ENCODE measurements around the gene MGST3. TPM values are rescaled to one million over a fixed set of nuclear protein-coding genes. Genes with fewer than 3 reads are reported as not detected.

Gene MGST3
- total and polyA plus RNA-seq, 7 experiments from 2014 or later, result 21.4 to 119 (median 54.9) TPM

- Mint-ChIP-seq H3K9me3 (no peaks in the 10 kb centered on the region), H3K27me3 (peaks cover 0 to 15% (median 0%) of the 10 kb centered on the region in 5 donors), H3K27ac (no peak overlapping the region), H3K4me1 (peaks cover 11 to 35% (median 20%) of the 10 kb centered on the region in 7 donors), H3K4me3 (no peak overlapping the region), H3K36me3 (peaks cover 0 to 13% (median 5%) of the 10 kb centered on the region in 5 donors)
- intact Hi-C loops (cut with micrococcal nuclease), result loop anchor here in 1 of 2 donors (5.0 kb wide), 2 partner anchors 50 to 1205 kb away; partner anchors contain the start of gene POGK
- DNase-seq (peak in 1 of 9 donors; percentile 0), ATAC-seq (no peak)
- H3K9me3 ChIP-seq (ENCODE audit: control insufficient read depth in 2 of 3, low read length in 3 of 3), result no peaks in the 10 kb centered on the region
- POLR2A ChIA-PET, result interaction anchor here (0.7 to 2.7 kb wide), 4 partner anchors 31 to 137 kb away, joined by 4 to 13 read pairs (median 6); partner anchors contain the start of genes ALDH9A1 and TMCO1
- H3K4me3 ChIP-seq (ENCODE audit: low read length), result peak overlapping the region; percentile 91
- H3K4me1 ChIP-seq (ENCODE audit: control insufficient read depth in 2 of 2, insufficient read depth in 2 of 2, low read length in 2 of 2), result peaks cover 16 to 18% of the 10 kb centered on the region in 2 donors
- H3K27me3 ChIP-seq (ENCODE audit: control insufficient read depth in 2 of 2, insufficient read depth in 2 of 2, low read length in 2 of 2), result no peaks in the 10 kb centered on the region
- CTCF ChIA-PET, result interaction anchor here (0.7 kb wide), 1 partner anchor 1588 kb away, joined by 3 read pairs; no protein-coding TSS in a partner anchor
- H3K36me3 ChIP-seq (ENCODE audit: control insufficient read depth in 2 of 3, insufficient read depth in 3 of 3, low read length in 3 of 3), result no peaks in the 10 kb centered on the region
- no peak overlapping the region for H3K27ac ChIP-seq (ENCODE audit: low read depth, low read length)
These were observed 1.1 kb downstream of the MGST3 start for GRCh38 chr1:165632152-165632469.

GRCh38 chr1:165632491-165632890 lies 1.5 kb downstream of the MGST3 start:
- H3K4me1 Mint-ChIP-seq, result peaks cover 14 to 39% (median 20%) of the 10 kb centered on the region in 7 donors
- Histone ChIP-seq H3K27ac (ENCODE audit: low read depth, low read length) (no peak overlapping the region), H3K9me3 (ENCODE audit: control insufficient read depth in 2 of 3, low read length in 3 of 3) (no peaks in the 10 kb centered on the region), H3K4me3 (ENCODE audit: low read length) (peak overlapping the region; percentile 91), H3K4me1 (ENCODE audit: control insufficient read depth in 2 of 2, insufficient read depth in 2 of 2, low read length in 2 of 2) (peaks cover 16 to 18% of the 10 kb centered on the region in 2 donors), H3K27me3 (ENCODE audit: control insufficient read depth in 2 of 2, insufficient read depth in 2 of 2, low read length in 2 of 2) (no peaks in the 10 kb centered on the region), H3K36me3 (ENCODE audit: control insufficient read depth in 2 of 3, insufficient read depth in 3 of 3, low read length in 3 of 3) (no peaks in the 10 kb centered on the region)
- CTCF ChIA-PET, result interaction anchor here (0.7 kb wide), 1 partner anchor 1587 kb away, joined by 3 read pairs; no protein-coding TSS in a partner anchor
- DNase-seq (no peak), ATAC-seq (no peak)
- POLR2A ChIA-PET, result interaction anchor here (0.7 to 2.7 kb wide), 3 partner anchors 31 to 136 kb away, joined by 4 to 8 read pairs (median 4); partner anchors contain the start of gene TMCO1
- no peak overlapping the region for H3K27ac Mint-ChIP-seq
- peaks cover 0 to 16% (median 5%) of the 10 kb centered on the region in 5 donors for H3K36me3 Mint-ChIP-seq
- no peaks in the 10 kb centered on the region for H3K9me3 Mint-ChIP-seq
- peak overlapping the region in 3 of 10 donors; percentile 4 to 55 (median 43) for H3K4me3 Mint-ChIP-seq
- intact Hi-C loops (cut with micrococcal nuclease), result loop anchor here in 1 of 2 donors (5.0 kb wide), 2 partner anchors 50 to 1205 kb away; partner anchors contain the start of gene POGK
- peaks cover 0 to 12% (median 0%) of the 10 kb centered on the region in 5 donors for H3K27me3 Mint-ChIP-seq

GRCh38 chr1:165633614-165634013 lies 2.6 kb downstream of the MGST3 start:
- Mint-ChIP-seq H3K4me1 (peaks cover 14 to 39% (median 20%) of the 10 kb centered on the region in 7 donors), H3K9me3 (no peaks in the 10 kb centered on the region), H3K27me3 (peaks cover 0 to 11% (median 0%) of the 10 kb centered on the region in 5 donors), H3K36me3 (peaks cover 0 to 22% (median 5%) of the 10 kb centered on the region in 5 donors), H3K27ac (no peak overlapping the region), H3K4me3 (peak overlapping the region in 2 of 10 donors; percentile 19 to 25)
- ATAC-seq (no peak), DNase-seq (no peak)
- intact Hi-C loops (cut with micrococcal nuclease), result loop anchor here in 1 of 2 donors (5.0 kb wide), 2 partner anchors 49 to 1204 kb away; partner anchors contain the start of gene POGK
- no peaks in the 10 kb centered on the region for H3K36me3 ChIP-seq (ENCODE audit: control insufficient read depth in 2 of 3, insufficient read depth in 3 of 3, low read length in 3 of 3)
- no peaks in the 10 kb centered on the region for H3K27me3 ChIP-seq (ENCODE audit: control insufficient read depth in 2 of 2, insufficient read depth in 2 of 2, low read length in 2 of 2)
- H3K4me3 ChIP-seq (ENCODE audit: low read length), result no peak overlapping the region
- peaks cover 16 to 18% of the 10 kb centered on the region in 2 donors for H3K4me1 ChIP-seq (ENCODE audit: control insufficient read depth in 2 of 2, insufficient read depth in 2 of 2, low read length in 2 of 2)
- ChIA-PET POLR2A (no interaction called here), CTCF (interaction anchor here (0.6 kb wide), 1 partner anchor 176 kb away, joined by 3 read pairs; no protein-coding TSS in a partner anchor)
- H3K27ac ChIP-seq (ENCODE audit: low read depth, low read length), result no peak overlapping the region
- H3K9me3 ChIP-seq (ENCODE audit: control insufficient read depth in 2 of 3, low read length in 3 of 3), result no peaks in the 10 kb centered on the region

- peaks cover 14 to 36% (median 17%) of the 10 kb centered on the region in 7 donors for H3K4me1 Mint-ChIP-seq
- H3K4me3 Mint-ChIP-seq, result peak overlapping the region in 5 of 10 donors; percentile 3 to 42 (median 25)
- ATAC-seq (no peak), DNase-seq (no peak)
- Histone ChIP-seq H3K27ac (ENCODE audit: low read depth, low read length) (no peak overlapping the region), H3K36me3 (ENCODE audit: control insufficient read depth in 2 of 3, insufficient read depth in 3 of 3, low read length in 3 of 3) (no peaks in the 10 kb centered on the region), H3K4me1 (ENCODE audit: control insufficient read depth in 2 of 2, insufficient read depth in 2 of 2, low read length in 2 of 2) (peaks cover 16 to 18% of the 10 kb centered on the region in 2 donors), H3K27me3 (ENCODE audit: control insufficient read depth in 2 of 2, insufficient read depth in 2 of 2, low read length in 2 of 2) (no peaks in the 10 kb centered on the region), H3K4me3 (ENCODE audit: low read length) (no peak overlapping the region), H3K9me3 (ENCODE audit: control insufficient read depth in 2 of 3, low read length in 3 of 3) (no peaks in the 10 kb centered on the region)
- H3K36me3 Mint-ChIP-seq, result peaks cover 0 to 26% (median 5%) of the 10 kb centered on the region in 5 donors
- no peak overlapping the region for H3K27ac Mint-ChIP-seq
- ChIA-PET POLR2A (no interaction called here), CTCF (interaction anchor here (0.7 kb wide), 1 partner anchor 290 kb away, joined by 3 read pairs; no protein-coding TSS in a partner anchor)
- intact Hi-C loops (cut with micrococcal nuclease), result loop anchor here in 1 of 2 donors (5.0 kb wide), 2 partner anchors 48 to 1203 kb away; partner anchors contain the start of gene POGK
- peaks cover 0 to 5% (median 0%) of the 10 kb centered on the region in 5 donors for H3K27me3 Mint-ChIP-seq
- no peaks in the 10 kb centered on the region for H3K9me3 Mint-ChIP-seq
These were observed 3.3 kb downstream of the MGST3 start for GRCh38 chr1:165634154-165634921.

GRCh38 chr1:165635329-165635728 lies 4.3 kb downstream of the MGST3 start:
- CTCF ChIA-PET, result interaction anchor here (0.7 kb wide), 1 partner anchor 289 kb away, joined by 3 read pairs; no protein-coding TSS in a partner anchor
- Histone ChIP-seq H3K27me3 (ENCODE audit: control insufficient read depth in 2 of 2, insufficient read depth in 2 of 2, low read length in 2 of 2) (no peaks in the 10 kb centered on the region), H3K27ac (ENCODE audit: low read depth, low read length) (no peak overlapping the region), H3K4me3 (ENCODE audit: low read length) (no peak overlapping the region), H3K36me3 (ENCODE audit: control insufficient read depth in 2 of 3, insufficient read depth in 3 of 3, low read length in 3 of 3) (no peaks in the 10 kb centered on the region), H3K4me1 (ENCODE audit: control insufficient read depth in 2 of 2, insufficient read depth in 2 of 2, low read length in 2 of 2) (peaks cover 12 to 18% of the 10 kb centered on the region in 2 donors), H3K9me3 (ENCODE audit: control insufficient read depth in 2 of 3, low read length in 3 of 3) (no peaks in the 10 kb centered on the region)
- peaks cover 0 to 32% (median 5%) of the 10 kb centered on the region in 5 donors for H3K36me3 Mint-ChIP-seq
- H3K4me1 Mint-ChIP-seq, result peaks cover 14 to 38% (median 17%) of the 10 kb centered on the region in 7 donors
- H3K27ac Mint-ChIP-seq, result no peak overlapping the region
- peaks cover 0 to 3% (median 0%) of the 10 kb centered on the region in 5 donors for H3K27me3 Mint-ChIP-seq
- POLR2A ChIA-PET, result no interaction called here
- ATAC-seq (no peak), DNase-seq (no peak)
- no peaks in the 10 kb centered on the region for H3K9me3 Mint-ChIP-seq
- intact Hi-C loops (cut with micrococcal nuclease), result no loop called here
- no peak overlapping the region for H3K4me3 Mint-ChIP-seq

GRCh38 chr1:165635823-165636222 lies 4.8 kb downstream of the MGST3 start:
- ChIA-PET CTCF (no interaction called here), POLR2A (no interaction called here)
- no peak overlapping the region for H3K4me3 ChIP-seq (ENCODE audit: low read length)
- no peaks in the 10 kb centered on the region for H3K27me3 ChIP-seq (ENCODE audit: control insufficient read depth in 2 of 2, insufficient read depth in 2 of 2, low read length in 2 of 2)
- peaks cover 0 to 3% (median 0%) of the 10 kb centered on the region in 5 donors for H3K27me3 Mint-ChIP-seq
- peaks cover 12 to 18% of the 10 kb centered on the region in 2 donors for H3K4me1 ChIP-seq (ENCODE audit: control insufficient read depth in 2 of 2, insufficient read depth in 2 of 2, low read length in 2 of 2)
- no peak for ATAC-seq
- H3K36me3 ChIP-seq (ENCODE audit: control insufficient read depth in 2 of 3, insufficient read depth in 3 of 3, low read length in 3 of 3), result no peaks in the 10 kb centered on the region
- peak overlapping the region in 1 of 9 donors; percentile 8 for H3K27ac Mint-ChIP-seq
- no peaks in the 10 kb centered on the region for H3K9me3 Mint-ChIP-seq
- intact Hi-C loops (cut with micrococcal nuclease), result no loop called here
- no peak for DNase-seq
- no peak overlapping the region for H3K27ac ChIP-seq (ENCODE audit: low read depth, low read length)
- no peaks in the 10 kb centered on the region for H3K9me3 ChIP-seq (ENCODE audit: control insufficient read depth in 2 of 3, low read length in 3 of 3)
- H3K4me1 Mint-ChIP-seq, result peaks cover 14 to 42% (median 19%) of the 10 kb centered on the region in 7 donors
- no peak overlapping the region for H3K4me3 Mint-ChIP-seq
- H3K36me3 Mint-ChIP-seq, result peaks cover 0 to 32% (median 5%) of the 10 kb centered on the region in 5 donors
